Measurements from ENCODE around the gene NSD1.

Gene NSD1, protein sequence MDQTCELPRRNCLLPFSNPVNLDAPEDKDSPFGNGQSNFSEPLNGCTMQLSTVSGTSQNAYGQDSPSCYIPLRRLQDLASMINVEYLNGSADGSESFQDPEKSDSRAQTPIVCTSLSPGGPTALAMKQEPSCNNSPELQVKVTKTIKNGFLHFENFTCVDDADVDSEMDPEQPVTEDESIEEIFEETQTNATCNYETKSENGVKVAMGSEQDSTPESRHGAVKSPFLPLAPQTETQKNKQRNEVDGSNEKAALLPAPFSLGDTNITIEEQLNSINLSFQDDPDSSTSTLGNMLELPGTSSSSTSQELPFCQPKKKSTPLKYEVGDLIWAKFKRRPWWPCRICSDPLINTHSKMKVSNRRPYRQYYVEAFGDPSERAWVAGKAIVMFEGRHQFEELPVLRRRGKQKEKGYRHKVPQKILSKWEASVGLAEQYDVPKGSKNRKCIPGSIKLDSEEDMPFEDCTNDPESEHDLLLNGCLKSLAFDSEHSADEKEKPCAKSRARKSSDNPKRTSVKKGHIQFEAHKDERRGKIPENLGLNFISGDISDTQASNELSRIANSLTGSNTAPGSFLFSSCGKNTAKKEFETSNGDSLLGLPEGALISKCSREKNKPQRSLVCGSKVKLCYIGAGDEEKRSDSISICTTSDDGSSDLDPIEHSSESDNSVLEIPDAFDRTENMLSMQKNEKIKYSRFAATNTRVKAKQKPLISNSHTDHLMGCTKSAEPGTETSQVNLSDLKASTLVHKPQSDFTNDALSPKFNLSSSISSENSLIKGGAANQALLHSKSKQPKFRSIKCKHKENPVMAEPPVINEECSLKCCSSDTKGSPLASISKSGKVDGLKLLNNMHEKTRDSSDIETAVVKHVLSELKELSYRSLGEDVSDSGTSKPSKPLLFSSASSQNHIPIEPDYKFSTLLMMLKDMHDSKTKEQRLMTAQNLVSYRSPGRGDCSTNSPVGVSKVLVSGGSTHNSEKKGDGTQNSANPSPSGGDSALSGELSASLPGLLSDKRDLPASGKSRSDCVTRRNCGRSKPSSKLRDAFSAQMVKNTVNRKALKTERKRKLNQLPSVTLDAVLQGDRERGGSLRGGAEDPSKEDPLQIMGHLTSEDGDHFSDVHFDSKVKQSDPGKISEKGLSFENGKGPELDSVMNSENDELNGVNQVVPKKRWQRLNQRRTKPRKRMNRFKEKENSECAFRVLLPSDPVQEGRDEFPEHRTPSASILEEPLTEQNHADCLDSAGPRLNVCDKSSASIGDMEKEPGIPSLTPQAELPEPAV (N-terminal part only)

DNA sequence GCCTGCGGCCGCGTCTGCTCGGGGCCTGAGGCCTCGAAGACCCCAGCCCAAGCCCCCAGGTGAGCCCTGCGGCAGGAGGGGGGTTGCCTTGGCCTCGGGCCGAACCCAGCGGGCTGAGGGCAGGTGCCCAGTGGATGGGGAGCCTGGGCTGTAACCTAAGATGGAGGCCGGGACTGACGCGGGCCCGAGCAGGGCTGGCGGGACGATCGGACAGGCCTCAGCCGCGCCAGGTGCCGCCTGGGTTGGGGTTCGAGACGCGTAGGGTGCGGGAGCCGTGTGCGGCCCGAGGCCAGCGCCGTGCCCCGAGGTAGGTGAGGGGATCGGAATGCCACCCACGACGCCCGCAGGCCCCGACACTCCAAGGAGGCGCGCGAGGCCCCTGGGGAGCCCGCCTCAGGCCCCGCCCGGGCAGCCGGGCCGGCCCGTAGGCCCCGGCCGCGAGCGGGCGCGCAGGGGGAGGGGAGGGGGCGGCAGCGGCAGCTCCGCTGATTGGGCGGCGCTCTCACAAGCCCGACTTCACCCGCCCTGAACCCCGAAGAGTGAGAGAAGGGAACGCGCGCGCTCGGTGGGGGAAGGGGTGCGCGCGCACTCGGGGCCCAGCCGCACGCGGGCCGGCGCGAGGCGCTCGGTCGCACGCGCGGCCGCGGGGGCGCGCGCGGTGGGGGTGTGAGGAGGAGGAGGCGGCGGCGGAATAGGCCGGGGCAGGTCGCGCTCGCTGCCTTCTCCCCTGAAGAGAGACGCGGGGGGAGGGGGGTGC is at the start of gene NSD1:
TSS of gene NSD1 (plus strand) at position 678 of the 757 bp plus-strand sequence. CDS start 1,331 bp downstream, outside the sequence.
- DNase-seq (ENCODE audit: low read depth, low spot score): peak; percentile 81
- in situ Hi-C loops (cut with HindIII; ENCODE audit: low sequenced_read_pairs): no loop called here
- TF ChIP-seq, protein P1, sequence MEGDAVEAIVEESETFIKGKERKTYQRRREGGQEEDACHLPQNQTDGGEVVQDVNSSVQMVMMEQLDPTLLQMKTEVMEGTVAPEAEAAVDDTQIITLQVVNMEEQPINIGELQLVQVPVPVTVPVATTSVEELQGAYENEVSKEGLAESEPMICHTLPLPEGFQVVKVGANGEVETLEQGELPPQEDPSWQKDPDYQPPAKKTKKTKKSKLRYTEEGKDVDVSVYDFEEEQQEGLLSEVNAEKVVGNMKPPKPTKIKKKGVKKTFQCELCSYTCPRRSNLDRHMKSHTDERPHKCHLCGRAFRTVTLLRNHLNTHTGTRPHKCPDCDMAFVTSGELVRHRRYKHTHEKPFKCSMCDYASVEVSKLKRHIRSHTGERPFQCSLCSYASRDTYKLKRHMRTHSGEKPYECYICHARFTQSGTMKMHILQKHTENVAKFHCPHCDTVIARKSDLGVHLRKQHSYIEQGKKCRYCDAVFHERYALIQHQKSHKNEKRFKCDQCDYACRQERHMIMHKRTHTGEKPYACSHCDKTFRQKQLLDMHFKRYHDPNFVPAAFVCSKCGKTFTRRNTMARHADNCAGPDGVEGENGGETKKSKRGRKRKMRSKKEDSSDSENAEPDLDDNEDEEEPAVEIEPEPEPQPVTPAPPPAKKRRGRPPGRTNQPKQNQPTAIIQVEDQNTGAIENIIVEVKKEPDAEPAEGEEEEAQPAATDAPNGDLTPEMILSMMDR (IDR thresholded peaks at IDR 0.05; ENCODE audit: low read depth, low read length): no peak
- H3K4me3 ChIP-seq (ENCODE audit: low read depth, low read length): peak within 1 kb of the TSS; percentile 54

DNA sequence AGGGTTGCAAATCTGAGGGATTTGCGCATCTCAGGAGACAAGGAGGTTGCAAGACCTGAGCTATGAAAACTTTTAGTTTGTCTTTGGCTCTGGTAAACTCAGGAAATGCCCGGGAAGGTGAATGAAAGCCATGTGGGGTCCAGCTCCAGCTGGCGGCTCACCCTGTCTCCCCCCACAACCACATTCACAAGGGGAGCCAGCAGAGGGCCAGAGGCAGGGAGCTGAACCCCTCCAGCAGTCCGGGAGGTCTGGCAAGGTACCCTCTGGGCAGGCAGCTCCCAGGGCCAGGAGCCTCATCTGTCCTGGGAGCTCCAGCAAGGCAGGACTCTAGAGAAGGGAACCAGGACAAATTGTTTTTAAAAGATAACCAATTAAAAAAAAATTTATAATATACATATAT is 49.4 kb upstream of the NSD1 start:
- DNase-seq (ENCODE audit: low read depth, low spot score): no peak
- in situ Hi-C loops (cut with HindIII; ENCODE audit: low sequenced_read_pairs): no loop called here
- TF ChIP-seq, protein P1 (IDR thresholded peaks at IDR 0.05; ENCODE audit: low read depth, low read length): no peak
- no peak overlapping the region for H3K4me3 ChIP-seq (ENCODE audit: low read depth, low read length)

DNA sequence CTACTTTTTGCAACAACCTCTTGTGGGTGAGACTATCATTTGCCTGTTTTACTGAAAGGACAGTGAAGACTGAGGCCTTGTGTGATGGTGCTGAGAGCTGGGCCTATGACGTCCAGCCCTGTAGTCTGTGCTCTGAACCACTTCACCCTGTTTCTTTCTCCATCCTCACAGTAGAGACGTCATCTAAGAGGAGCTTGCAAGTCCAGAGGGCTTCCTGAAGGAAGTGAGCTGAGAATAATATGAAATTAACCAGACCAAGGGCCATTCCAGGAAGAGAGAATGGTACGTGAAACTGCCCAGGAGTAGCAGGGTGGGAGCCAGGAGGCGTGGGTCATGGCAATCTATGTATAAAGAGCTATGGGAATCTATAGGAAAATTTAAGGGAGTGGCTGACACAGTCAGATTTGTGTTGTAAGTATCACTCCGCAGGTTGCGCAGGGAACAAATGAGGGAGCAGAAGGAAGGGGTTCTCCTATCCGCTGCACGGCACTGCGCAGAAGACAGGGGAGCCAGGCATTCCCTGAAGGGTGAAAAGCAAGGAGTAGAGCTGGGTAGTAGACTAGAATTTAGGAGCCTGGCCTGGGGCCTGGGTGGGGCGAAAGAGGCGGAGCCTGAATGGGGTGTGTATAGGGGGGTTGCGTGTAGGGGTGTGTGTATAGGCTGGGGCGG is 47.5 kb upstream of the NSD1 start:
- in situ Hi-C loops (cut with HindIII; ENCODE audit: low sequenced_read_pairs): no loop called here
- H3K4me3 ChIP-seq (ENCODE audit: low read depth, low read length): no peak overlapping the region
- TF ChIP-seq, protein P1 (IDR thresholded peaks at IDR 0.05; ENCODE audit: low read depth, low read length): no peak
- DNase-seq (ENCODE audit: low read depth, low spot score): peak; percentile 5

DNA sequence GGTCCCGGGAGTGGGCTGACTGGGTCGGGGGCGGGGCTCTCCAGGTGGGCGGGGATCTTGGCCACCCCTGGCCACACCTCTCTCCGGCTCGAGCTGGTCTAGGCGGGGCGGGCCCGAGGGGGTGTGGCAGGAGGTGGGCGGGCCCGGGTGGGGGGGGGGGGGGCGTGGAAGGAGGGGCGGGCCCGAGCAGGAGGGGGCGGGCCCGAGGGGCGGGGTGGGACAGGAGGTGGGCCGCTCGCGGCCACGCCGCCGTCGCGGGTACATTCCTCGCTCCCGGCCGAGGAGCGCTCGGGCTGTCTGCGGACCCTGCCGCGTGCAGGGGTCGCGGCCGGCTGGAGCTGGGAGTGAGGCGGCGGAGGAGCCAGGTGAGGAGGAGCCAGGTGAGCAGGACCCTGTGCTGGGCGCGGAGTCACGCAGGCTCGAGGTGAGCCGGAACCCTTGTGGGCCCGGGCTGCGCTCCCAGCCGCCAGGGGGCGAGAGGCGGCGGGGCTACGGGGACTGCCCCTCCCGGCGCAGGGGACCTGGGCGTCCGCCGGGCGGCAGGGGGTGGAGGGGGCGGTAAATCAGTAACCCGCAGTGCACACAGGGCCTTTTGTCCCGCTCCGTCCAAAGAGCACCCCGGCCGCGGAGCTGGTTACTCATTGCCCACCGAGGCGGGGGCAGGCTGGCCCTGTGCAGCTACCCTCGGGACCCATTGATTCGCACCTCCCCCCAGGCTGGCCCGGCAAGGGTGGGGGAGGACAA is 46.7 kb upstream of the NSD1 start, which contains the start of gene FGFR4:
TSS of gene FGFR4 (plus strand) at position 262 of the 744 bp plus-strand sequence. CDS start 2,688 bp downstream, outside the sequence.
- H3K4me3 ChIP-seq (ENCODE audit: low read depth, low read length): peak within 1 kb of the TSS; percentile 22
- in situ Hi-C loops (cut with HindIII; ENCODE audit: low sequenced_read_pairs): no loop called here
- peak; percentile 51 for DNase-seq (ENCODE audit: low read depth, low spot score)
- TF ChIP-seq, protein P1 (IDR thresholded peaks at IDR 0.05; ENCODE audit: low read depth, low read length): peak; percentile 46

DNA sequence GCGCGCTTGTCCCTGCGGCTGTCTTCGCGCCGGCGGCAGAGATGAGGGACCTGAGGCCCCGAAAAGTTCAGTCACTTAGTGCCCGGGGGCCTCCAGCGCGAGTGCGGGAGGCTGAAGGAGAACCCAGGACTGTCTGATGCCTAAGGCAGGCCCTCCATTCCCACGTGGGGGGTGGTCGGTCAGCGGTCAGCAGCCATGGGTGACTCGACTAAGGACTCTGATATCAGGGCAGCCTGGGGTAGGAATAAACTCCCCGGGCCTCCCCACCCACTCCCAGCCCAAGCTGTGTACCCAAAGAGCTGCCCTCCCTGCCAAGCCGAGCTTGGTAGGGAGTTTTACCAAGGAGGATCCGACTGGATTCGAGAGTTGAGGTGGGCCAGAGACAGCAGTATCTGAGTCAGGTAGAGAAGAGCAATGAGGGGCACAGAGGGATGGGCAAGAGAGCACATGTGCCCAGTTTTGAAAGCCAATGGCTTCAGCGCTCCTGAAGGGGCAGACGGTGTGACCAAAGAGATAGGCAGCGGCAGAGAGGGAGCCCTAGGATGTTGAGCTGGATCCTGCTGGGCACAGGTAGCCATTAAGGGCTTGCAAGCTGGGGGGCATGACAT is 46.1 kb upstream of the NSD1 start:
- H3K4me3 ChIP-seq (ENCODE audit: low read depth, low read length): no peak overlapping the region
- in situ Hi-C loops (cut with HindIII; ENCODE audit: low sequenced_read_pairs): no loop called here
- TF ChIP-seq, protein P1 (IDR thresholded peaks at IDR 0.05; ENCODE audit: low read depth, low read length): no peak

More for the DNA sequence above, 46.1 kb upstream of the NSD1 start:
- DNase-seq (ENCODE audit: low read depth, low spot score): no peak

Data from astrocyte of the spinal cord (primary cell).